Parathyroid adenoma (tissue), 2 donors: Measurements from ENCODE around the gene CCL2.

ENCODE experiments used
- H2AFZ ChIP-seq: fragments of 300-600 bp; sonication (generic); one replicate; pipeline ENCODE4 v1.7.0; 2017; ENCODE audit warnings: antibody characterized with exemption, mild to moderate bottlenecking
- H3K27ac ChIP-seq: fragments of 300-600 bp; sonication (generic); one replicate; pipeline ENCODE4 v1.7.0; 2017
- H3K27me3 ChIP-seq: fragments of 300-600 bp; sonication (generic); one replicate; pipeline ENCODE4 v1.7.0; 2017; ENCODE audit warnings: low read length; ENCODE audit not compliant: control insufficient read depth, insufficient read depth
- H3K36me3 ChIP-seq: fragments of 300-600 bp; sonication (generic); one replicate; pipeline ENCODE4 v1.7.0; 2017; ENCODE audit warnings: low read length; ENCODE audit not compliant: control insufficient read depth, insufficient read depth
- H3K4me1 ChIP-seq: fragments of 300-600 bp; sonication (generic); one replicate; pipeline ENCODE4 v1.7.0; 2017; ENCODE audit warnings: control low read depth
- H3K4me2 ChIP-seq: fragments of 300-600 bp; sonication (generic); one replicate; pipeline ENCODE4 v1.7.0; 2017; ENCODE audit warnings: low read length
- H3K4me3 ChIP-seq: fragments of 300-600 bp; sonication (generic); one replicate; pipeline ENCODE4 v1.7.0; 2017; ENCODE audit warnings: low read depth, low read length
- H3K79me2 ChIP-seq: fragments of 300-600 bp; sonication (generic); one replicate; pipeline ENCODE4 v1.7.0; 2017; ENCODE audit warnings: control low read depth
- H3K9ac ChIP-seq: fragments of 300-600 bp; sonication (generic); one replicate; pipeline ENCODE4 v1.7.0; 2017; ENCODE audit warnings: mild to moderate bottlenecking
- H3K9me3 ChIP-seq: fragments of 300-600 bp; sonication (generic); one replicate; pipeline ENCODE4 v1.7.0; 2017; ENCODE audit warnings: low read length; ENCODE audit not compliant: control insufficient read depth
- CTCF ChIP-seq: fragments of 300-600 bp; sonication (generic); IDR thresholded peaks from one replicate; pipeline ENCODE4 v1.7.0; 2017; ENCODE audit warnings: antibody characterized with exemption, mild to moderate bottlenecking
- donor health status: primary hyperparathyroidism.

CCL2 gene

GRCh38 chr17:34236281-34236892, 18.7 kb upstream of the CCL2 start:
- H3K4me2 ChIP-seq: no peak overlapping the region
- no peak overlapping the region for H2AFZ ChIP-seq
- no peaks in the 10 kb centered on the region for H3K79me2 ChIP-seq
- no peak overlapping the region for H3K27ac ChIP-seq
- no peak overlapping the region for H3K9ac ChIP-seq
- no peak for TF ChIP-seq CTCF
- H3K4me1 ChIP-seq: no peaks in the 10 kb centered on the region
- no peak overlapping the region for H3K4me3 ChIP-seq
- no peaks in the 10 kb centered on the region for H3K27me3 ChIP-seq
- no peaks in the 10 kb centered on the region for H3K36me3 ChIP-seq
- no peaks in the 10 kb centered on the region for H3K9me3 ChIP-seq

- TF ChIP-seq CTCF: no peak
- Histone ChIP-seq H3K27me3 (no peaks in the 10 kb centered on the region), H3K4me3 (no peak overlapping the region), H3K79me2 (no peaks in the 10 kb centered on the region), H3K36me3 (no peaks in the 10 kb centered on the region), H3K4me1 (no peaks in the 10 kb centered on the region), H3K4me2 (no peak overlapping the region), H3K9ac (no peak overlapping the region), H3K27ac (no peak overlapping the region), H3K9me3 (no peaks in the 10 kb centered on the region), H2AFZ (no peak overlapping the region)
Measured at GRCh38 chr17:34237458-34237857, 17.6 kb upstream of the CCL2 start.

- no peak for TF ChIP-seq CTCF
Measured at GRCh38 chr17:34241062-34241461, 14.0 kb upstream of the CCL2 start.

GRCh38 chr17:34242587-34243363, 12.3 kb upstream of the CCL2 start:
- H3K4me2 ChIP-seq: no peak overlapping the region
- no peak overlapping the region for H3K4me3 ChIP-seq
- no peaks in the 10 kb centered on the region for H3K9me3 ChIP-seq
- no peaks in the 10 kb centered on the region for H3K27me3 ChIP-seq
- no peak overlapping the region for H2AFZ ChIP-seq
- no peaks in the 10 kb centered on the region for H3K4me1 ChIP-seq
- H3K79me2 ChIP-seq: no peaks in the 10 kb centered on the region
- no peak overlapping the region for H3K27ac ChIP-seq
- no peaks in the 10 kb centered on the region for H3K36me3 ChIP-seq
- H3K9ac ChIP-seq: no peak overlapping the region
- no peak for TF ChIP-seq CTCF

More at GRCh38 chr17:34241062-34241461, 14.0 kb upstream of the CCL2 start:
- Histone ChIP-seq H3K9me3 (no peaks in the 10 kb centered on the region), H3K9ac (no peak overlapping the region), H3K4me2 (no peak overlapping the region), H3K27ac (no peak overlapping the region), H3K79me2 (no peaks in the 10 kb centered on the region), H3K4me1 (no peaks in the 10 kb centered on the region), H2AFZ (no peak overlapping the region), H3K4me3 (no peak overlapping the region), H3K27me3 (no peaks in the 10 kb centered on the region), H3K36me3 (no peaks in the 10 kb centered on the region)
